H54 (cell line): ENCODE measurements around the gene MDP1.

ENCODE experiments used
- DNase-seq: peaks from one replicate; pipeline ENCODE4 v3.0.0; 2011; ENCODE audit warnings: low spot score, mixed read lengths; ENCODE audit not compliant: insufficient read length
- FAIRE-seq: peaks from 3 replicates; lab custom pipeline; 2011; peaks lifted over from hg19 to GRCh38; lab: Jason Lieb, UNC
- POLR2A ChIP-seq: IDR thresholded peaks from 2 replicates; pipeline ENCODE4 v1.6.1; 2011; ENCODE audit warnings: low read depth, mild to moderate bottlenecking, low read length

The MDP1 gene

DNA sequence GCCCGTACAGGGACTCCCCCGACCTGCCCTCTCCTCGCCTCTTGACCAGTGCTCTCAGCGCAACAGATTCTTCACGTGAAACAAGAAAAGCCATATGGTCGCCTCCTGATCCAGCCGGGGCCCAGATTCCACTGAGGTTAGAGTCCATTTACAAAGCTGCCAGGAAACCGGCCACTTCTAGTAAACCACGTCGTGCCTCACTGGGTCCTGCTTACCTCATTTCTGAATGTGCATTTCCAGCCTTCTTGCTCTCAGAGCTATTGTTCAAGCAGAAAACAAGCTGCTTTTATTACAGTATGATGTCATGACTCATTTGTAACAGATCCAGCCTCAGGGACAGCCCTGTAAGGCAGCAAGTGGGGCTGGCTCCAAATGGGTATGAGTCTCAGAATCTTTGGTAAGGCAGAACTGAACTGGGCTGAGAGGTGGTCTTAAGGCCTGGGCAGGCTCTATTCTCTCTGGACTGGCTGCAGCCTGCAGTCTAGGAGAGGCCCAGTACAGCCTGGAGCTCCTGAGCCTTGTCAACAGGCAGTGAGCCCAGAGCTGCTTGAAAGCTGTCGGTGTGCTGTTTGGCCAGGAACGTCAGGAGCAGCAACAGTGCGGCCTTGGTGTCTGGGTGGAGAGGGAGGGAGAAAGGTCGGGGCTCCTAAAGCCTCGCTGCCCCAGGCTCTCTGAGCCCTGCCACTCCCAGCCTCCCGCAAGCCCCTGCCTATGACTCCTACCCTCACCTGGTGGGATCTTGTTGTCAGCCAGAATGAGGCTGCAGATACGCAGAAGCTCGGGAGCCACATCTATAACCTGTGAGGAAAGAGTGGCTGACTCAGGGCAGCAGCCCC, 35.7 kb downstream of the MDP1 start:
- FAIRE-seq (no peak), DNase-seq (no peak)
- TF ChIP-seq POLR2A = no peak

DNA sequence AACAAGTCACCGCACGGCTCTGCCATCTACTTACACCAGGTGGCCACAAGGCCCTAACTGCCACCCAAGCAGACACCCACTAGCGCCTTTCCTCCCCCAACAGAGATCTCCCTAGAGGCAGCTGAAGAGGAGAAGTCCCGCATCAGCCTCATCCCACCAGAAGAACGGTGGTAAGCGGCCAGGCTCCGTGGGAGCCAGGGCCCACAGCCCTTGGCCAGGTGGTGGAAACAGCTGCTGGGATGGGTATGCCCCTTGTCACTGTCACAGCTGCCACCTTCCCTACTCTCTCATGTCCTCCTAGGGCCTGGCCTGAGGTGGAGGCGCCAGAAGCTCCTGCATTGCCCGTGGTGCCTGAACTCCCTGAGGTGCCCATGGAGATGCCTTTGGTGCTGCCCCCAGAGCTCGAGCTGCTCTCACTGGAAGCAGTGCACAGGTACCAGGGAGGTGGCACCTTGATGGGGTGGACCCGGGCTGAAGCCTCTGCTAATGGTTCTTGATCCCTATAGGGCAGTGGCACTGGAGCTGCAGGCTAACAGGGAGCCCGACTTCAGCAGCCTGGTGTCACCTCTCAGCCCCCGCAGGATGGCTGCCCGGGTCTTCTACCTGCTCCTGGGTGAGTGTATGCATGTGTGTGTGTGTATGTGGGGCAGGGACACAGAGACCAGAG, 36.4 kb downstream of the MDP1 start:
- FAIRE-seq (no peak), DNase-seq (no peak)
- no peak for TF ChIP-seq POLR2A

DNA sequence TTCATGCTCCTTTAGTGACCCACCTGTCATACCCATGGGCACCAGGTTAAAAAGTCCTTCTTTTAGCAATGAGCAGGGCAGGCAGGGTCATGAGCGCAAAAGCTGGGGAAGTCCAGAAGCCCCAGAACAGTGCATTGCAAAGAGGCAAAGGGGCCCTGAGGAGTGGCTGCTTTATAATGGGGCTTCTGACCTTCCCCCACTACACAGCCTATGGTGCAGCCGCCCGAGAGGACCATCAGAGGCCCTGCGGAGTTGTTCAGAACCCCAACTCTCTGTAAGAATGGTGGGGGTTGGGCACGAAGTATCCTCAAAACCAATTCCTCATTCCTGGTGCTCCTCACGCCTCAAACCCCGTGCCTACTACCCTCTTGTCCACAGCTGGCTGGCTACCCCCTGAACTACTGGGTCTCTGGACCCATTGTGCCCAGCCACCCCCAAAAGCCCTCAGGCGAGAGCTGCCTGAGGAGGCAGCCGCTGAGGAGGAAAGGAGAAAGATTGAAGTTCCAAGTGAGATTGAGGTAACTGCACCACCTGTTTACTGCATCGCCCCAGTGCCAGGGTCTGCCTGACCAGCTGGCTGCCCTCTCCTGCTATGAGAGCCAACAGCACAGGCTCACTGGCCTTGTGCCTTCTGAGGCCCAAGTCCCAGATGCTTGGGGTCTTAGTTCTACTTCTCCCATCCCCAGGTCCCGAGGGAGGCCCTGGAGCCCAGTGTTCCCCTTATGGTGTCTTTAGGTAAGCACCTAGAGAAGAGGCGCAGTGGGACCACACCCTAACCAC, 37.3 kb downstream of the MDP1 start:
- DNase-seq (no peak), FAIRE-seq (no peak)
- no peak for TF ChIP-seq POLR2A

DNA sequence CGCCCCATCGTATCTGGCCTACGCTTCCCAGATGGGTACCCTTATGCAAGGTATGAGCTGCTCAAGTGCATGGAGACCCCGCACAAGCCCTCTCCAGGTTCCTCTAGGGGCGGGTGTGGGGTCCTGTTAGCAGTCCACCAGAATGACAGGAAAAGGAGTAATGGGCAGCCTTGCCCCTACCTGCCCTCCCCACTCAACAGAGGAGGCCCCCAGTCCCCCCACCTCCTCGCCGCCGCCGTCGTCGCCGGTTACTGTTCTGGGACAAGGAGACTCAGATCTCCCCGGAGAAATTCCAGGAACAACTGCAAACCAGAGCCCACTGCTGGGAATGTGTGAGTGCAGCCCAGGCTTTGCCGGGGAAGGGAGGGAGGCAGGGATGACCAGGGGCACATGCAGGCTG, 38.0 kb downstream of the MDP1 start:
- FAIRE-seq (no peak), DNase-seq (no peak)
- no peak for TF ChIP-seq POLR2A

DNA sequence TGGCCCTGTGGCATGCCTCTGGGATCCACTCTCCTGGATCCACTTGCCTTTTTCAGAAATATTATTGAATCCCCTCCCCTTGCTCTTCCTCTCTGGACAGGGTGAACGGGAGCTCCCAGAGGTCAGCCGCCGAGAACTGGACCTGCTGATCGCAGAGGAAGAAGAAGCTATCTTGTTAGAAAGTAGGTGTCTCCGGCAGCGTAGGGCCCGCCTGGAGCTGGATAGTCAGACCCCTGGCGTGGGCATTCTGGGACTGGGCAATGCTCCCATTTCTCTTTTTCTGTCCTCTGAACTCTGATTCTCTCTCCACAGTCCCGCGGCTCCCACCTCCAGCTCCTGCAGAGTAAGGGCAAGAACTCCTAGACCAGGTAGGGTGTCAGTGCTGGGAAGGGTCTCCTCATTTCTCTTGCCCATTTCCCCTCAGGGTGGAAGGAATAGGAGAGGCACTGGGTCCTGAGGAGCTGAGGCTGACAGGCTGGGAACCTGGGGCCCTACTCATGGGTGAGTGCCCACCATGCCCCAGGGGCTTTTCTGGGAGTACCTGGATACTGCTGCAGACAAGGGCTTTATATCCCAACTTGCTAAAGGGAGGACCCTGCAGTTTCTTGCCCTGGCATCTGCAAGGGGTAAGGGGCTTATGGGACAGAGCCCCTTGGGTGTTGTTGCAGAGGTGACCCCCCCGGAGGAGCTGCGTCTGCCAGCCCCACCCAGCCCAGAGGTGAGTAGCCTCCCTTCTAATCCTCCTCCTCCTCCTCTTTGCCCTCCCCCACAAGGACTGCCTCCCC, 38.6 kb downstream of the MDP1 start:
- TF ChIP-seq POLR2A = no peak
- DNase-seq (no peak), FAIRE-seq (no peak)

DNA sequence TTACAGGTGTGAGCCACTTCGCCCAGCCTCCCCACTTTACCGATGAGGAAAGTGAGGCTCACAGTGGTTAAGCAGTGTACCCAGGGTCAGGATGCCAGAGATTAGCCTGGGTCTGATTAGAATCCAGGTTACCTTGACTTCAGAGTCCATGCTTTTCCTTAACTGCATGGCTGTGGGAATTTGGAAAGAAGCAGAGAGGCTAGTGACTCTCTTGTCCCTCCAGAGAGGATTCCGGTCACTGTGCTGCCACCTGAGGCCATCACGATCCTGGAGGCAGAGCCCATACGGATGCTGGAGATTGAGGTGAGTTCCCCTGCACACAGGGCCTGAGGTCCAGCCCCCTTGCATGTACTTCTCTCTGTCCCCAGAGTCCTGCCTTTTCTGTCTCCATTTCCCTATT, 39.3 kb downstream of the MDP1 start:
- FAIRE-seq (no peak), DNase-seq (no peak)
- TF ChIP-seq POLR2A = no peak

DNA sequence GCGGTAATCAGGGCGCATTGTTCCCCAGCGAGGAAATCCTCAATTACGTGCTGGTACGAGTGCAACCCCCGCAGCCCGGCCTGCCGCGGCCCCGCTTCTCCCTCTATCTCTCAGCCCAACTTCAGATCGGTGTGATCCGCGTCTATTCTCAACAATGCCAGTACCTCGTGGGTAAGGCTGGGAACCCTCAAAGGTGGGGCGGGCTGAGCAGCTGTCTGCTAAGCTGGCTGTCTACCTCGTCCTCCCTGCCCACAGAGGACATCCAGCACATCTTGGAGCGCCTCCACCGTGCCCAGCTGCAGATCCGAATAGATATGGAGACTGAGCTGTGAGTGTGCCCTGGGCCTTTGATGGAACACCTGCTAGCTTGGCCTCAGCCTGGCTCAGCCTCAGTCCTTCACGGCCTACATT, 43.0 kb downstream of the MDP1 start:
- TF ChIP-seq POLR2A = no peak
- FAIRE-seq (no peak), DNase-seq (no peak)

DNA sequence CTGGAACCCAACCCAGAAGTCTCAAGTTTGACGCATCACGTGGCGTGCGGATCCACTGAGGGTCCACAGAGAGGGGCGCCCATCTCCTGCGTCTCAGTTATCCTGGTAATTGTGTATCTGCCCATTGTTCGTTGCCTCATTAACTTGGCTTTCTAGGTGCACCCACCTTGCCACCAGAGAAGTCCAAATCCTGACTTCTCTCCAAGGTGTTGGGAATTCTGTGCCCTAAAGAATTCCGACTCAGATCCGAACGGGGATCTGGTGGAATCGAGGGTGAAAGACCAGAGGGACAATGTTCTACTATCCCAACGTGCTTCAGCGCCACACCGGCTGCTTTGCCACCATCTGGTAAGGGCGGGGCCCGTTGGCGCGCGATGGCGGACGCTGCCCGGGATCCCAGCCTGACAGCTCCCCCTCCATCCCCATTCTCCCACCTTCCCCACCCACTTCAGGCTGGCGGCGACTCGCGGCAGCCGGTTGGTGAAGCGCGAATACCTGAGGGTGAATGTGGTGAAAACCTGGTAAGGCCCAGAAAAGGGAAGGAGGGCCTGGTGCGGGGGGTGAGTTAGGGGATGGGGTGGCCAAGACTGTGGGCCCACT, 43.5 kb downstream of the MDP1 start:
- no peak for FAIRE-seq
- no peak for DNase-seq

DNA sequence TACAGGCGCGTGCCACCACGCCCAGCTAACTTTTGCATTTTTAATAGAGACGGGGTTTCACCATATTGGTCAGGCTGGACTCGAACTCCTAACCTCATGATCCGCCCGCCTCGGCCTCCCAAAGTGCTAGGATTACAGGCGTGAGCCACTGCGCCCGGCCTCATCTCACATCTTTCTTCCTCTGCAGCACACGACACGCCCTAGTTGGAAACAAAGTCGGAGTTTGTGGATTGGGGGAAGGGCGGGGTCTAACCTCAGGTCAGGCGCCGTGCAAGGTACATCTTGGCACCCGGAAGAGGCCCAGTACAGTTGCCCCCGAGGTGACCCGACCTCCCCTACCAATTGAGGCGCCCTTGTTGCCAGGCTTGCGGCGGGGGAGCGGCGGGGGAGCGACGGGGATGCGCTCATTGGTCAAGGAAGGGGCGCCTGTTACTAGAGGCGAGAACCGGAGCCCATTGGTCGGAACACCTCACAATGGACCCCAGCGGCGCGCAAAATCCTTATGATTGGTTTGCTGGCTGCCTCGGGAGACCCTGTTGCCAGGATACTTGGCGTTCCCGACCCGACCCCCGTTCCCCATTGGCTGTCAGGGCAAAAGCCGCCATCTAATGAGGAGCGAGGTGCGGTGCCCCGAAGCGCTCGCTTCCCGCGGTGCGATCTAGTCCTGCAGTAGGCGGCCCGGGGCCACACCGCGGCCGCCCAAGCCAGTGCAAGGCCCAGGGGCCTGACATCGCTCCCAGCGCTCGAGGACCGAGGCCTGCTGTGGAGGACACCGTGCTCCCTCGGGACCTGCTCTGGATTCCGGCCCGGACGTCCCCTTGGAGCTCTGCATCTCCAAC, 44.2 kb downstream of the MDP1 start, which contains the start of gene REC8:
Gene REC8, plus strand, starts transcription at position 659 of the 839 bp plus-strand sequence. CDS start 473 bp downstream, outside the sequence.
- DNase-seq = no peak
- no peak for FAIRE-seq
- no peak for TF ChIP-seq POLR2A

More for the DNA sequence above, 43.5 kb downstream of the MDP1 start:
- TF ChIP-seq POLR2A = no peak

DNA sequence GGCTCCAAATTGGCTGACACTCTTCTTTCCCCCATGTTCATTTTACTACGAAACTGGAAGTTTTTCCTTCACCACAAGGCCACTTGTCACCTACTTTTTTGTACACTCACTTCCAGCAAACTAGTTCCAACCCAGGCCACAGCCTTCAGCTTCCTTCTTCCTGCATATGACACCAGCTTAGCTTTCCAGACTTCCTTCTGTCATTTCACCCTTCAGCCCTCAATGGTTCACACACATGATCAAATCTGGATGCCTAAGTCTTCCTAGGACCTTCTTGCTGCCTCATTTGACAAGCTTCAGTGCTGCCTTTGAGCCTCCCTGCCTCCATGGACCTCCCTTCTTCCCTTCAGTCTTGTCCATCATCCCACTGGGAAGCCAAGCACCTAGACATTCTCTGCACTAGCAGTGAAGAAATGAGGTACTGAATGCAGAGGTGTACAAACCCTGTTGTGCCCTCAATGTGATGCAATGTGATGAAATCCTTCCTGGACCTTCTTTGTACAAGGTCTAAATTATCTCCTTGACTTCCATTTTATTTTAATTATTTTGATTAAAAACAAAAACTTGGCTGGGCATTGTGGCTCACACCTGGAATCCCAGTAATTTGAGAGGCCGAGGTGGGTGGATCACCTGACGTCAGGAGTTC, 48.3 kb downstream of the MDP1 start:
- TF ChIP-seq POLR2A = no peak
- DNase-seq (no peak), FAIRE-seq (no peak)

DNA sequence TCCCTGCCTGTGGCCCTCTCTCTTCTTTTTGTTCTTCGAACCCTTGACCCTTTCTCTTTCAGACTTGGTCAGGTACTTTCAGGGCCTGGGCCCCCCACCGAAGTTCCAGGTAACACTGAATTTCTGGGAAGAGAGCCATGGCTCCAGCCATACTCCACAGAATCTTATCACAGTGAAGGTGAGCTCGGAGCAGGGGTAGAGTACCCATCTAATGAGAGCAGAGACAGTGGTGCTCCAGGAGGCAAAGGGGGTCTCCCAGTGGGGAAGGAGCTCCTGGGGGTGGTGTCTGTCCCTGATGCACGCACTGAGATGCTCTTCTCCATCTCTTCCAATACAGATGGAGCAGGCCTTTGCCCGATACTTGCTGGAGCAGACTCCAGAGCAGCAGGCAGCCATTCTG, 50.1 kb downstream of the MDP1 start:
- no peak for FAIRE-seq
- TF ChIP-seq POLR2A = no peak
- no peak for DNase-seq
